Sigmoid colon (tissue), 7 donors: Measurements from ENCODE around the gene LTBP1. TPM values are rescaled to one million over a fixed set of nuclear protein-coding genes. Genes with fewer than 3 reads are reported as not detected.

ENCODE experiments used
- DNase-seq: peaks from one replicate; pipeline ENCODE4 v3.0.0-alpha.2; 2019
- H3K27ac ChIP-seq, 4 donors: fragments of 200-600 bp; sonication (generic); one replicate each; pipeline ENCODE4 v1.5.1; 2016 to 2019; ENCODE audit warnings: mild to moderate bottlenecking in 1 of 4
- H3K27me3 ChIP-seq, 3 donors: fragments of 200-600 bp; sonication (generic); one replicate each; pipeline ENCODE4 v1.5.1; 2019; ENCODE audit warnings: mild to moderate bottlenecking in 1 of 3
- H3K36me3 ChIP-seq, 4 donors: fragments of 200-600 bp; sonication (generic); one replicate each; pipeline ENCODE4 v1.5.1; 2016 to 2019
- H3K4me1 ChIP-seq, 4 donors: fragments of 200-600 bp; sonication (generic); one replicate each; pipeline ENCODE4 v1.5.1; 2017 to 2019
- H3K4me3 ChIP-seq, 4 donors: fragments of 200-600 bp; sonication (generic); one replicate each; pipeline ENCODE4 v1.5.1; 2017 to 2019; ENCODE audit warnings: mild to moderate bottlenecking in 2 of 4, moderate library complexity in 1 of 4
- H3K9me3 ChIP-seq, 4 donors: fragments of 200-600 bp in 3 of 4; sonication (generic) in 3 of 4; one replicate each; pipeline versions ENCODE4 v1.5.1 to v1.6.1; 2013 to 2019
- CTCF ChIP-seq, 4 experiments: fragments of 450-650 bp in 3 of 4; fragments of 200-600 bp in 1 of 4; IDR thresholded peaks; one replicate each; pipeline ENCODE4 v1.5.1; 2016 to 2019; ENCODE audit warnings: antibody characterized with exemption in 4 of 4, mild to moderate bottlenecking in 3 of 4, moderate library complexity in 2 of 4
- EP300 ChIP-seq, 4 donors: sonication (generic); formaldehyde crosslinking; IDR thresholded peaks; one replicate each; pipeline ENCODE4 v1.6.1; 2017; ENCODE audit warnings: antibody characterized with exemption in 4 of 4
- POLR2A ChIP-seq, 2 donors: fragments of 450-650 bp; IDR thresholded peaks; one replicate each; pipeline ENCODE4 v1.6.1; 2016; ENCODE audit warnings: antibody characterized with exemption in 2 of 2, mild to moderate bottlenecking in 2 of 2, moderate library complexity in 2 of 2
- POLR2AphosphoS5 ChIP-seq, 4 donors: sonication (generic); formaldehyde crosslinking; IDR thresholded peaks; one replicate each; pipeline ENCODE4 v1.6.1; 2017; ENCODE audit warnings: antibody characterized with exemption in 4 of 4
- WGBS, 2 donors: extraction: QIAGEN DNeasy Blood & Tissue Kit; methylation state at CpG; one replicate each; pipeline ENCODE4 v1.1.7; 2013; 5-methylcytosine and 5-hydroxymethylcytosine counted together
- intact Hi-C: fragments of 100-400 bp; cut with DNase I; formaldehyde crosslinking; loops from one replicate; pipeline ENCODE4 v1.15.1; 2023
- polyA plus RNA-seq, 3 donors: library from polyadenylated mRNA; stranded (reverse); fragments of 200-250 nt; gene quantifications; one replicate each; pipeline ENCODE4 v1.2.3, GENCODE V29; 2013
- total RNA-seq, 4 donors: library from RNA; depleted of rRNA; stranded (reverse); fragments of >200 nt; gene quantifications; one replicate each; pipeline ENCODE4 v1.1.0, GENCODE V29; 2016
- donor health status: healthy with polysubstance abuse.
- donor health status: Bipolar disorder and iron deficiency.
- donor health status: healthy.

LTBP1 gene
- total and polyA plus RNA-seq, 7 donors = 3.0 to 102 (median 34.2) TPM

GRCh38 chr2:33425586-33426031 is 478.9 kb downstream of the LTBP1 start:
- 88 to 97% methylated on average over 1 of the region's 1 CpG for WGBS, 2 donors
- Histone ChIP-seq H3K4me3 (no peak overlapping the region), H3K27ac (no peak overlapping the region), H3K9me3 (no peaks in the 10 kb centered on the region), H3K36me3 (no peaks in the 10 kb centered on the region), H3K4me1 (no peaks in the 10 kb centered on the region), H3K27me3 (no peaks in the 10 kb centered on the region)
- intact Hi-C loops = no loop called here
- TF ChIP-seq CTCF (IDR thresholded peaks at IDR 0.05) = no peak
- TF ChIP-seq POLR2AphosphoS5 (IDR thresholded peaks at IDR 0.05) = no peak
- no peak for TF ChIP-seq EP300 (IDR thresholded peaks at IDR 0.05)
- TF ChIP-seq POLR2A (IDR thresholded peaks at IDR 0.05) = no peak
- DNase-seq = no peak

- Histone ChIP-seq H3K4me1 (no peaks in the 10 kb centered on the region), H3K9me3 (no peaks in the 10 kb centered on the region), H3K27me3 (no peaks in the 10 kb centered on the region), H3K4me3 (no peak overlapping the region), H3K27ac (no peak overlapping the region), H3K36me3 (no peaks in the 10 kb centered on the region)
- intact Hi-C loops = no loop called here
- no peak for DNase-seq
- TF ChIP-seq POLR2A (IDR thresholded peaks at IDR 0.05) (no peak), CTCF (IDR thresholded peaks at IDR 0.05) (no peak), EP300 (IDR thresholded peaks at IDR 0.05) (no peak), POLR2AphosphoS5 (IDR thresholded peaks at IDR 0.05) (no peak)
- WGBS, 2 donors = 58 to 77% methylated on average over 3 of the region's 3 CpGs
These were observed 480.0 kb downstream of the LTBP1 start for GRCh38 chr2:33426666-33427231.

- no peaks in the 10 kb centered on the region for H3K4me1 ChIP-seq
- TF ChIP-seq POLR2AphosphoS5 (IDR thresholded peaks at IDR 0.05) = no peak
- no peak for TF ChIP-seq POLR2A (IDR thresholded peaks at IDR 0.05)
- no peak for TF ChIP-seq EP300 (IDR thresholded peaks at IDR 0.05)
- no peak for TF ChIP-seq CTCF (IDR thresholded peaks at IDR 0.05)
- intact Hi-C loops = no loop called here
- H3K27ac ChIP-seq = no peak overlapping the region
- H3K27me3 ChIP-seq = no peaks in the 10 kb centered on the region
- DNase-seq = no peak
- H3K36me3 ChIP-seq = no peaks in the 10 kb centered on the region
- 43 to 62% methylated on average over 3 of the region's 3 CpGs for WGBS, 2 donors
- H3K9me3 ChIP-seq = no peaks in the 10 kb centered on the region
- H3K4me3 ChIP-seq = no peak overlapping the region
These were observed 483.3 kb downstream of the LTBP1 start for GRCh38 chr2:33430077-33430476.

GRCh38 chr2:33430856-33431255 is 484.1 kb downstream of the LTBP1 start:
- intact Hi-C loops = no loop called here
- H3K27ac ChIP-seq = no peak overlapping the region
- no peaks in the 10 kb centered on the region for H3K4me1 ChIP-seq
- H3K36me3 ChIP-seq = no peaks in the 10 kb centered on the region
- WGBS, 2 donors = 82 to 84% methylated on average over 1 of the region's 1 CpG
- DNase-seq = no peak
- H3K9me3 ChIP-seq = no peaks in the 10 kb centered on the region
- no peak overlapping the region for H3K4me3 ChIP-seq
- TF ChIP-seq POLR2A (IDR thresholded peaks at IDR 0.05) (no peak), CTCF (IDR thresholded peaks at IDR 0.05) (no peak)
- no peaks in the 10 kb centered on the region for H3K27me3 ChIP-seq

- intact Hi-C loops = no loop called here
These were observed 486.1 kb downstream of the LTBP1 start for GRCh38 chr2:33432871-33433270.

More at GRCh38 chr2:33432871-33433270, 486.1 kb downstream of the LTBP1 start:
- no peaks in the 10 kb centered on the region for H3K36me3 ChIP-seq
- H3K4me1 ChIP-seq = peaks cover 0 to 8% (median 3%) of the 10 kb centered on the region in 4 donors
- H3K4me3 ChIP-seq = no peak overlapping the region
- no peaks in the 10 kb centered on the region for H3K9me3 ChIP-seq
- no peak overlapping the region for H3K27ac ChIP-seq
- no peaks in the 10 kb centered on the region for H3K27me3 ChIP-seq
- WGBS, 2 donors = 92 to 94% methylated on average over 2 of the region's 2 CpGs
- TF ChIP-seq EP300 (IDR thresholded peaks at IDR 0.05) (no peak), POLR2AphosphoS5 (IDR thresholded peaks at IDR 0.05) (no peak), POLR2A (IDR thresholded peaks at IDR 0.05) (no peak), CTCF (IDR thresholded peaks at IDR 0.05) (no peak)
- no peak for DNase-seq
